ENCODE measurements around the gene WNT4.
A peak's percentile ranks its signal among the peaks of the same experiment; 100 is the strongest.

The WNT4 gene

GRCh38 chr1:22088331-22088730 lies 54.6 kb downstream of the WNT4 start:
- no peaks in the 10 kb centered on the region for H3K9me3 ChIP-seq (ENCODE audit: control insufficient read depth in 2 of 2, low read length in 2 of 2)
- H3K27me3 ChIP-seq (ENCODE audit: control insufficient read depth in 2 of 2, insufficient read depth in 2 of 2, low read length in 2 of 2): no peaks in the 10 kb centered on the region
- H3K9ac ChIP-seq (ENCODE audit: low read depth in 1 of 2, low read length in 2 of 2): no peak overlapping the region
- peaks cover 33 to 42% of the 10 kb centered on the region in 2 donors for H3K36me3 ChIP-seq (ENCODE audit: control insufficient read depth in 2 of 2, insufficient read depth in 2 of 2, low read length in 2 of 2)
- H3K27ac ChIP-seq (ENCODE audit: low read depth in 2 of 2, low read length in 2 of 2): no peak overlapping the region
- H3K4me1 ChIP-seq (ENCODE audit: control insufficient read depth in 2 of 2, insufficient read depth in 2 of 2, low read length in 2 of 2): peaks cover 5 to 8% of the 10 kb centered on the region in 2 donors
- no peak overlapping the region for H3K4me3 ChIP-seq (ENCODE audit: low read length in 2 of 2)

DNA sequence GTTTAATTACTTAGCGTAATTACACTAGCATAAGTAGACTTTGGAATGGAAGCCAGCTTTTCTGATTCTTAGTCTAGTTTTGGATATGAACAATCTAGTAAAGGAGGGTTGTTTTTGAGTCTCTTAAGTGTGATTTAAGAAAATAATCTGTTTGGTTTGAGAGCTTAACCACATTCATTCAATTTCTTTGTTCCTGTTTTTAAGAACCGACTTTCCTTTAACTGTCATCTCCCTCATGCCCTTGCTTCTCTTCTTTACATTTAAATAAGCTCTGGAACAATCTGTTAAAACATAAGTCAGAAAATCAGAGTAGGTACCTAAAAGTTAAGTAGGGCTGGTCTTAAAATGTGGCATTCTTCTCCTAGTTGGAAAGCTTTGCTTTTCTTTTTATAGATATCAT lies 62.7 kb downstream of the WNT4 start:
- Histone ChIP-seq H3K27me3 (ENCODE audit: control insufficient read depth in 2 of 2, insufficient read depth in 2 of 2, low read length in 2 of 2) (no peaks in the 10 kb centered on the region), H3K36me3 (ENCODE audit: control insufficient read depth in 2 of 2, insufficient read depth in 2 of 2, low read length in 2 of 2) (peaks cover 23 to 30% of the 10 kb centered on the region in 2 donors), H3K9me3 (ENCODE audit: control insufficient read depth in 2 of 2, low read length in 2 of 2) (no peaks in the 10 kb centered on the region), H3K4me3 (ENCODE audit: low read length in 2 of 2) (no peak overlapping the region), H3K27ac (ENCODE audit: low read depth in 2 of 2, low read length in 2 of 2) (no peak overlapping the region), H3K4me1 (ENCODE audit: control insufficient read depth in 2 of 2, insufficient read depth in 2 of 2, low read length in 2 of 2) (peaks cover 14% of the 10 kb centered on the region in 2 donors), H3K9ac (ENCODE audit: low read depth in 1 of 2, low read length in 2 of 2) (no peak overlapping the region)

DNA sequence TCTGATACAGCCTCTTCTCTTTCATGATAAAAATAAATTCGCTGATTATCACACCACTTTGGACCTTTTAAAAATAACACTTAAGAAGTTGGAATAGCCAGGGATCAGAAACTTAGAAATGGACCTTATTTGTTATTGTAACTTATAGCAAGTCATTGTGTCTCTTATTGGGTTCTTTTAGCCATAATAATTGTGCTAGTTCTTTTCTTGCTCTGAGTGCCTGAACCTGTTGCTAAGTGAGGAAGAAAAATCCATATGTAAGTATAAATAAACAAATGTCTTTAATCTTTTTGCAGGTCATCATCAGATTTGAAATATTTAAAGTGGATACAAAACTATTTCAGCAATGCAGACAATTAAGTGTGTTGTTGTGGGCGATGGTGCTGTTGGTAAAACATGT lies 64.8 kb downstream of the WNT4 start:
- no peaks in the 10 kb centered on the region for H3K27me3 ChIP-seq (ENCODE audit: control insufficient read depth in 2 of 2, insufficient read depth in 2 of 2, low read length in 2 of 2)
- no peaks in the 10 kb centered on the region for H3K9me3 ChIP-seq (ENCODE audit: control insufficient read depth in 2 of 2, low read length in 2 of 2)
- no peak overlapping the region for H3K4me3 ChIP-seq (ENCODE audit: low read length in 2 of 2)
- no peak overlapping the region for H3K27ac ChIP-seq (ENCODE audit: low read depth in 2 of 2, low read length in 2 of 2)
- H3K4me1 ChIP-seq (ENCODE audit: control insufficient read depth in 2 of 2, insufficient read depth in 2 of 2, low read length in 2 of 2): peaks cover 17 to 24% of the 10 kb centered on the region in 2 donors
- peaks cover 23 to 29% of the 10 kb centered on the region in 2 donors for H3K36me3 ChIP-seq (ENCODE audit: control insufficient read depth in 2 of 2, insufficient read depth in 2 of 2, low read length in 2 of 2)
- no peak overlapping the region for H3K9ac ChIP-seq (ENCODE audit: low read depth in 1 of 2, low read length in 2 of 2)

- no peak overlapping the region for H3K27ac ChIP-seq (ENCODE audit: low read depth in 2 of 2, low read length in 2 of 2)
- H3K4me1 ChIP-seq (ENCODE audit: control insufficient read depth in 2 of 2, insufficient read depth in 2 of 2, low read length in 2 of 2): peaks cover 17 to 24% of the 10 kb centered on the region in 2 donors
- peaks cover 23 to 29% of the 10 kb centered on the region in 2 donors for H3K36me3 ChIP-seq (ENCODE audit: control insufficient read depth in 2 of 2, insufficient read depth in 2 of 2, low read length in 2 of 2)
Observed at GRCh38 chr1:22077728-22078127, 65.2 kb downstream of the WNT4 start.

DNA sequence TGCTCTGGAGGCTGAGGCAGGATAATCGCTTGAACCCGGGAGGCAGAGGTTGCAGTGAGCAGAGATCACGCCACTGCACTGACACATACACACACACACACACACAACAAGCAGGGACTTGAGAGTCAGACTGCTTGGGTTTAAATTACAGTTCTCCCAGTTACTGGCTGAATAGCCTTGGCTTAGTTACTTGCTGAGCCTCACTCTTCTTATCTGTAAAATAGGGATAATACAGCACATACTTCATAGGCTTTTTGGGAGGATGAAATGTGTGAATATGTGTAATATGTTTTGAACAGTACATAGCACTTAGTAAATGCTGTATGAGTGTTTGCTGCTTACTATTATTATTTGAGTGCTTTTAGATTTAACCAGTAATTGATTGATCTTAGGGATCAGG lies 66.6 kb downstream of the WNT4 start:
- no peaks in the 10 kb centered on the region for H3K27me3 ChIP-seq (ENCODE audit: control insufficient read depth in 2 of 2, insufficient read depth in 2 of 2, low read length in 2 of 2)
- peak overlapping the region in 1 of 2 donors; percentile 7 for H3K4me3 ChIP-seq (ENCODE audit: low read length in 2 of 2)
- H3K9me3 ChIP-seq (ENCODE audit: control insufficient read depth in 2 of 2, low read length in 2 of 2): no peaks in the 10 kb centered on the region
- no peak overlapping the region for H3K27ac ChIP-seq (ENCODE audit: low read depth in 2 of 2, low read length in 2 of 2)
- peaks cover 13 to 18% of the 10 kb centered on the region in 2 donors for H3K36me3 ChIP-seq (ENCODE audit: control insufficient read depth in 2 of 2, insufficient read depth in 2 of 2, low read length in 2 of 2)
- peaks cover 21 to 24% of the 10 kb centered on the region in 2 donors for H3K4me1 ChIP-seq (ENCODE audit: control insufficient read depth in 2 of 2, insufficient read depth in 2 of 2, low read length in 2 of 2)
- no peak overlapping the region for H3K9ac ChIP-seq (ENCODE audit: low read depth in 1 of 2, low read length in 2 of 2)

More at GRCh38 chr1:22077728-22078127, 65.2 kb downstream of the WNT4 start:
- Histone ChIP-seq H3K9me3 (ENCODE audit: control insufficient read depth in 2 of 2, low read length in 2 of 2) (no peaks in the 10 kb centered on the region), H3K9ac (ENCODE audit: low read depth in 1 of 2, low read length in 2 of 2) (no peak overlapping the region), H3K4me3 (ENCODE audit: low read length in 2 of 2) (no peak overlapping the region), H3K27me3 (ENCODE audit: control insufficient read depth in 2 of 2, insufficient read depth in 2 of 2, low read length in 2 of 2) (no peaks in the 10 kb centered on the region)

DNA sequence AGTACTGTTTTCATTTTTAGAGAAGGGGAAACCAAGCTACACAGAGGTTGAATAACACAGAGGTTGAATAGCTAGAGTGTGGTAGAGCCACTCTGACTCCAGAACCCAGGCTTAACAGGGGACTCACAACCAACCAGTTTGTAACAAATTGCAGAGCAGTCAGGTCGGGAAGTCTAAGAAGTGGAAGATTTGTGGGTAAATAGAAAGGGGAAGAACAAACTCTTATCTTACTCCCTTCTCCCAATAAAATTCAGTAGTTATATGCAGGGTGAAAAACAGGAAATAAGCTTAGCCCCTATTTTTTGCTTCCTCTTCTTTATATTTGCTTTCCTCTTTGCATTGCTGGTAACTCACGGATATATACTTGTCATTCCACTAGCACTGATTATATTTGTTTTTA lies 67.2 kb downstream of the WNT4 start:
- H3K27me3 ChIP-seq (ENCODE audit: control insufficient read depth in 2 of 2, insufficient read depth in 2 of 2, low read length in 2 of 2): no peaks in the 10 kb centered on the region
- no peak overlapping the region for H3K27ac ChIP-seq (ENCODE audit: low read depth in 2 of 2, low read length in 2 of 2)
- H3K4me3 ChIP-seq (ENCODE audit: low read length in 2 of 2): peak overlapping the region in 1 of 2 donors; percentile 37
- H3K4me1 ChIP-seq (ENCODE audit: control insufficient read depth in 2 of 2, insufficient read depth in 2 of 2, low read length in 2 of 2): peaks cover 21 to 24% of the 10 kb centered on the region in 2 donors
- H3K36me3 ChIP-seq (ENCODE audit: control insufficient read depth in 2 of 2, insufficient read depth in 2 of 2, low read length in 2 of 2): peaks cover 13 to 16% of the 10 kb centered on the region in 2 donors
- H3K9me3 ChIP-seq (ENCODE audit: control insufficient read depth in 2 of 2, low read length in 2 of 2): no peaks in the 10 kb centered on the region
- H3K9ac ChIP-seq (ENCODE audit: low read depth in 1 of 2, low read length in 2 of 2): no peak overlapping the region

GRCh38 chr1:22074803-22075202 lies 68.1 kb downstream of the WNT4 start:
- no peak overlapping the region for H3K9ac ChIP-seq (ENCODE audit: low read depth in 1 of 2, low read length in 2 of 2)
- H3K27me3 ChIP-seq (ENCODE audit: control insufficient read depth in 2 of 2, insufficient read depth in 2 of 2, low read length in 2 of 2): no peaks in the 10 kb centered on the region
- H3K27ac ChIP-seq (ENCODE audit: low read depth in 2 of 2, low read length in 2 of 2): no peak overlapping the region
- H3K9me3 ChIP-seq (ENCODE audit: control insufficient read depth in 2 of 2, low read length in 2 of 2): no peaks in the 10 kb centered on the region
- H3K4me3 ChIP-seq (ENCODE audit: low read length in 2 of 2): no peak overlapping the region
- peaks cover 9 to 16% of the 10 kb centered on the region in 2 donors for H3K36me3 ChIP-seq (ENCODE audit: control insufficient read depth in 2 of 2, insufficient read depth in 2 of 2, low read length in 2 of 2)
- H3K4me1 ChIP-seq (ENCODE audit: control insufficient read depth in 2 of 2, insufficient read depth in 2 of 2, low read length in 2 of 2): peaks cover 21 to 24% of the 10 kb centered on the region in 2 donors

DNA sequence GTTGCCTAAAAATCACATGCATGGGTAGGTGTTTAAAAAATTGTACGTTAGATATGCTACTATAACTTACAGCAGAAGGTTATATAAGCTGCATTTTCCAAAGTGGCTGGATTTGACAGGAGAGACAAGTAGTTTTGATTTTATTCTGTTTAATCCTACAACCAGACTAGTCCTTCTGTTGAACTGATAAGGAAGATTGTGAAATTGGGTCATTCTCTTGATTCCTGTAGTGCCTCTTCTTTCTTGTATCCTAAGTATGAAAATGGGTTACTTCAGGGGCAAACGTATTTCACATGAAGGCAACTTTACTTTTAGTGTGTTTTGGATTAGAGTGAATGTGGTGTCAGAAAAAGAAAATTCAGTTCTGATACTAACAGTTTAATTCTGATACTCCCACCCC lies 71.4 kb downstream of the WNT4 start:
- H3K4me3 ChIP-seq (ENCODE audit: low read length in 2 of 2): no peak overlapping the region
- H3K27ac ChIP-seq (ENCODE audit: low read depth in 2 of 2, low read length in 2 of 2): no peak overlapping the region
- peaks cover 3 to 7% of the 10 kb centered on the region in 2 donors for H3K36me3 ChIP-seq (ENCODE audit: control insufficient read depth in 2 of 2, insufficient read depth in 2 of 2, low read length in 2 of 2)
- H3K27me3 ChIP-seq (ENCODE audit: control insufficient read depth in 2 of 2, insufficient read depth in 2 of 2, low read length in 2 of 2): no peaks in the 10 kb centered on the region
- no peak overlapping the region for H3K9ac ChIP-seq (ENCODE audit: low read depth in 1 of 2, low read length in 2 of 2)
- no peaks in the 10 kb centered on the region for H3K9me3 ChIP-seq (ENCODE audit: control insufficient read depth in 2 of 2, low read length in 2 of 2)
- H3K4me1 ChIP-seq (ENCODE audit: control insufficient read depth in 2 of 2, insufficient read depth in 2 of 2, low read length in 2 of 2): peaks cover 26 to 35% of the 10 kb centered on the region in 2 donors

All from mucosa of rectum (tissue), 2 donors.